HS-27A (cell line): ENCODE data around the gene SRSF1.
"Not testable (repeated sequence)": the region's sequence is repeated elsewhere in the genome, so short reads cannot be mapped to it uniquely, and the experiment has no call there.

Experiments
- DNase-seq: peaks from one replicate; pipeline ENCODE4 v3.0.0-alpha.2; 2012; ENCODE audit warnings: low read depth, missing footprints

The SRSF1 gene

GRCh38 chr17:57965521-57966160, 41.4 kb downstream of the SRSF1 start:
- DNase-seq, result no peak

GRCh38 chr17:57963149-57963511, 43.9 kb downstream of the SRSF1 start:
- DNase-seq, result no peak

- no peak for DNase-seq
Measured at GRCh38 chr17:57962279-57963148, 44.5 kb downstream of the SRSF1 start.

GRCh38 chr17:57959929-57960328, 47.1 kb downstream of the SRSF1 start:
- DNase-seq, result no peak

- not testable (repeated sequence) for DNase-seq
Measured at GRCh38 chr17:57958391-57958790, 48.7 kb downstream of the SRSF1 start.

- no peak for DNase-seq
Measured at GRCh38 chr17:57957886-57958285, 49.2 kb downstream of the SRSF1 start.

GRCh38 chr17:57957120-57957850, 49.8 kb downstream of the SRSF1 start:
- DNase-seq, result no peak

GRCh38 chr17:57956291-57957119, 50.5 kb downstream of the SRSF1 start:
- DNase-seq, result no peak

GRCh38 chr17:57955183-57955931, 51.7 kb downstream of the SRSF1 start, which contains the start of gene CUEDC1:
CUEDC1 (minus strand) TSS chr17:57955412; CDS start chr17:57885564, 69,848 bp downstream.
- no peak for DNase-seq

- no peak for DNase-seq
Measured at GRCh38 chr17:57954397-57955182, 52.5 kb downstream of the SRSF1 start.

GRCh38 chr17:57953705-57954396, 53.2 kb downstream of the SRSF1 start:
- no peak for DNase-seq
